NCI-H146 treated with DMSO at 0.1 percent for 48 hours (cell line): Measurements from ENCODE around the gene KRTAP5-11.
"Not testable (repeated sequence)": the region's sequence is repeated elsewhere in the genome, so short reads cannot be mapped to it uniquely, and the experiment has no call there.

Experiments used
- DNase-seq: peaks from one replicate; lab custom pipeline; 2025; ENCODE audit not compliant: unreplicated experiment; lab: John Stamatoyannopoulos, UW

KRTAP5-11 gene

GRCh38 chr11:71557257-71557656 lies 25.4 kb downstream of the KRTAP5-11 start:
- no peak for DNase-seq

GRCh38 chr11:71556018-71556417 lies 26.7 kb downstream of the KRTAP5-11 start:
- no peak for DNase-seq

GRCh38 chr11:71555508-71555907 lies 27.2 kb downstream of the KRTAP5-11 start:
- DNase-seq: no peak

GRCh38 chr11:71554996-71555395 lies 27.7 kb downstream of the KRTAP5-11 start:
- no peak for DNase-seq

GRCh38 chr11:71551711-71552110 lies 31.0 kb downstream of the KRTAP5-11 start:
- no peak for DNase-seq

- no peak for DNase-seq
Measured at GRCh38 chr11:71548716-71549151, 33.9 kb downstream of the KRTAP5-11 start.

GRCh38 chr11:71548120-71548519 lies 34.6 kb downstream of the KRTAP5-11 start, which contains the start of gene KRTAP5-9:
KRTAP5-9 (plus strand) TSS chr11:71548420; CDS start chr11:71548658, 238 bp downstream.
- DNase-seq: no peak

GRCh38 chr11:71545405-71545966 lies 37.2 kb downstream of the KRTAP5-11 start:
- no peak for DNase-seq

- DNase-seq: no peak
Measured at GRCh38 chr11:71544525-71545214, 38.0 kb downstream of the KRTAP5-11 start.

GRCh38 chr11:71543866-71544265 lies 38.8 kb downstream of the KRTAP5-11 start:
- no peak for DNase-seq

- no peak for DNase-seq
Measured at GRCh38 chr11:71542879-71543777, 39.5 kb downstream of the KRTAP5-11 start.

GRCh38 chr11:71542382-71542781 lies 40.3 kb downstream of the KRTAP5-11 start:
- no peak for DNase-seq

GRCh38 chr11:71540521-71541304 lies 42.0 kb downstream of the KRTAP5-11 start:
- DNase-seq: not testable (repeated sequence)

GRCh38 chr11:71539971-71540370 lies 42.7 kb downstream of the KRTAP5-11 start:
- DNase-seq: not testable (repeated sequence)

GRCh38 chr11:71539017-71539416 lies 43.7 kb downstream of the KRTAP5-11 start:
- no peak for DNase-seq

GRCh38 chr11:71538666-71538990 lies 44.0 kb downstream of the KRTAP5-11 start:
- DNase-seq: no peak

- not testable (repeated sequence) for DNase-seq
Measured at GRCh38 chr11:71537977-71538665, 44.6 kb downstream of the KRTAP5-11 start, which contains the start of gene KRTAP5-8. KRTAP5-8 (plus strand) TSS chr11:71538025; CDS start chr11:71538056, 31 bp downstream.

- DNase-seq: no peak
Measured at GRCh38 chr11:71537537-71537936, 45.1 kb downstream of the KRTAP5-11 start.

GRCh38 chr11:71535825-71536224 lies 46.9 kb downstream of the KRTAP5-11 start:
- no peak for DNase-seq
